Choroid plexus epithelial cell (primary cell): ENCODE measurements around the gene RYR3.

Source experiments
- DNase-seq: peaks from one replicate; pipeline ENCODE4 v3.0.0-alpha.2; 2010; ENCODE audit warnings: low read depth
- H3K4me3 ChIP-seq: 2 replicates; pipeline ENCODE4 v1.5.1; 2011; ENCODE audit warnings: low read depth, mild to moderate bottlenecking, control low read depth, low read length, moderate library complexity
- CTCF ChIP-seq: conservative IDR thresholded peaks from 2 replicates; pipeline ENCODE4 v1.5.1; 2011; ENCODE audit warnings: low read depth, mild to moderate bottlenecking, control low read depth, inconsistent platforms, low read length, moderate library complexity

RYR3 gene

GRCh38 chr15:33395846-33396245, 85.1 kb downstream of the RYR3 start:
- TF ChIP-seq CTCF: no peak
- DNase-seq: no peak

GRCh38 chr15:33396475-33396874, 85.7 kb downstream of the RYR3 start:
- no peak for DNase-seq
- H3K4me3 ChIP-seq: no peak overlapping the region
- no peak for TF ChIP-seq CTCF

More at GRCh38 chr15:33395846-33396245, 85.1 kb downstream of the RYR3 start:
- no peak overlapping the region for H3K4me3 ChIP-seq

- no peak overlapping the region for H3K4me3 ChIP-seq
- TF ChIP-seq CTCF: no peak
- DNase-seq: no peak
Observed at GRCh38 chr15:33398555-33398954, 87.8 kb downstream of the RYR3 start.

- no peak overlapping the region for H3K4me3 ChIP-seq
- TF ChIP-seq CTCF: no peak
- DNase-seq: no peak
Observed at GRCh38 chr15:33400941-33401340, 90.2 kb downstream of the RYR3 start.

GRCh38 chr15:33402600-33402999, 91.8 kb downstream of the RYR3 start:
- DNase-seq: no peak
- TF ChIP-seq CTCF: no peak
- H3K4me3 ChIP-seq: no peak overlapping the region

DNA sequence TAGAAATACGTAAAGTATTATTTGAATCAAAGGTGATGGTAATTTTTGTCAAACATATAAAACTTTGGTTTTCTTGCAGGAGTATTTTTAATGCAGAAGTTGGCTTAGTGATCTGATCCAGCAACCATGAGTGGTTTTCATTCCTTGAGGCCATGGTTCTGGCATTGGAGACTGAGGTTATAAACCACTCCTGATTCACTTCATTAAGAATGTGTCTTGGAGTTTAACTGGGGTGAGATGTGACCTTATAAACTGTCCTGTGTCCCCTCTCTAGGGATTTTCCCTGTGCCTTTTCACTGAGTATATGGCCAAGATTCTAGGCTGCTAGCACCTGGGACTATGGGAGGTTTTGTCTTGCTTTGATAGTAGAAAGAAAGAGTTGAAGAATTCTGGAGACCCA, 94.3 kb downstream of the RYR3 start:
- no peak for TF ChIP-seq CTCF
- no peak for DNase-seq
- H3K4me3 ChIP-seq: no peak overlapping the region

DNA sequence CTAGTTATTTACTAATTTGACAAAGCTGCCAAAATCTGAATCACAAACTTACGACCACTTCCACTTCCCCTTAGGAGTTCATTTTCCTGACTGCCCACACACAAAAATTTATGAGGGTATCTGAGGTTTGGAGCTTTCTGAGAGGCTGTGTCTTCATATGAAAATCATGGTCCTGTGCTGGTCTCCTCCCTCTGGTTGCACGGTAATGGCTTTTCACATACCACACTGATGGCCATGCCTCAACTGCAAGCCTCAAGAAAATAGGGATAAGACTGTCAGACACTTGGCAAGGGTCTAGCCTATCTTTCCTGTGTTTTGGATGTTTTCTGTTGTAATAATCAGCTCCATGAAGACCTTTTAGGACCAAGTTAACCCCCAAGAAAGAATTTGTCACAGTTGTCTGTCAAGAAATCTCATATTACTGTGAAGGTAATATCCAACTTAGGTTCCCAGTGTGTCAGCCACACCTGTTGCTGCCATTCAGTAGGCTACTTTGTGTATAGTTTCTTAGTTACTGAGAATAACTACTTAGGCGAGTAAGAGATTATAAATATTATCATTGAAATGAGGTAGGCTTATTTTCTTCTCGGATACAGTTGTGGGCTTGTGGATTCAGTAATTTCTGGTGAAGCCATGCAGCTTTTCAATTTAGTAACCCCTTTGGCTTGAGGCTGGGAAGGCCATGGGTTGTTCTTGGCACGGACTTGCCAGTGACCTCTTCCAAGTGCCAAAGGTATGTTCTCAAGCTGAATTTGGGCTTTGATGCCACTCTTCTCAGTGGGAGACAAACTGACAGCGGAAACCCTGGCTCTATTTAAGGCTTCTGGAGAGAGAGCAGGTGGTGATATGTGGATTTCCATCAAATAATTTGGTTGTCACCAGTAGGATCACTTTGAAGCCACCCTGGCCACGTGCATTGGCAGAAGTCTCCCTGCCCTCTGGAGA, 101.1 kb downstream of the RYR3 start:
- TF ChIP-seq CTCF: no peak
- no peak for DNase-seq
- no peak overlapping the region for H3K4me3 ChIP-seq
